HUDEP-2 (cell line): Measurements from ENCODE around the gene MYOM1.
A peak's percentile ranks its signal among the peaks of the same experiment; 100 is the strongest.
"Not testable (repeated sequence)": the region's sequence is repeated elsewhere in the genome, so short reads cannot be mapped to it uniquely, and the experiment has no call there.

Experiments used
- DNase-seq, 76 experiments: peaks; one replicate each; lab custom pipeline; 2025; ENCODE audit not compliant: unreplicated experiment in 76 of 76; lab: John Stamatoyannopoulos, UW

MYOM1 gene

DNA sequence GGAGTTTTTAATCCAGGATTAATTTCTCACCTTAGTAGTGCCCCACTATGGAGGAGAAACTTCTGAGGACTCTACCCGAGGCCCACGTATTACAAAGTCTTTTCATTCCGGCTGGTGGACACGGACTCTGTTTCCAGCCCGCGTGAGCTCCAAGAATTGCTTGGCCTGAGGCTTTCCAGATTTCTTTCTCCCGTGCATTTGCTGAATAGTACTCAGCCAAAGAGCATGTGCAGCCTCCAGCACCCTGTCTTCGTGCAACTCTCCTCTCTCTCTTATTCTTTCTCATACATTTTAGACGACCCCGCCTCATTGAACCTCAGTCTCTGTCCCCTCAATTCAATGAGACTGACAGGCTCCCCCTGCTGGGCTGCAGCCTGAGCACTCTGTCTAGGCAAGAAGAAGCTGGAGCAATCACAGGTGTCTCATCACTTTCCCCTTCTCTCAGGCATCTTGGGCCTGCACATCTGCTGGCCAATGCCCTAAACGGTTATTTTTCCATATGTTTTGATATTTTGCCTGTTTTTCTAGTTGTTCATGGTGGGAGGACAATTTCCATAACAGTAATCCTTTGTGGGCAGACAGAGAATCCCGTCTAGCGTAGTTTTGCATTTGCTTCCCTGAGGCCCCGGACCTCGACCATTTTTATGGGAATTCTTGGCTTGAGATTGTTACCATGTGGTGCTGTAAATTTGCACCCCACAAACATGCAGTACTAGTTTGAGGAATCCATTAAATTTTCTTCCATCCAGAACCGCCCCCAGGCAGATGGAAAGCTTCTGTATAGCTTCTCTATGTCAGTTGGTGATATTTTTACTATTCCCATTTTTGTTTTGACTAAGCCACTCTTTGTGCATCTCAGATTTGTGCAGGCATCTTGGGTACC is 156.7 kb downstream of the MYOM1 start:
- DNase-seq: peak in 25 of 76 experiments; percentile 1 to 56 (median 8)

DNA sequence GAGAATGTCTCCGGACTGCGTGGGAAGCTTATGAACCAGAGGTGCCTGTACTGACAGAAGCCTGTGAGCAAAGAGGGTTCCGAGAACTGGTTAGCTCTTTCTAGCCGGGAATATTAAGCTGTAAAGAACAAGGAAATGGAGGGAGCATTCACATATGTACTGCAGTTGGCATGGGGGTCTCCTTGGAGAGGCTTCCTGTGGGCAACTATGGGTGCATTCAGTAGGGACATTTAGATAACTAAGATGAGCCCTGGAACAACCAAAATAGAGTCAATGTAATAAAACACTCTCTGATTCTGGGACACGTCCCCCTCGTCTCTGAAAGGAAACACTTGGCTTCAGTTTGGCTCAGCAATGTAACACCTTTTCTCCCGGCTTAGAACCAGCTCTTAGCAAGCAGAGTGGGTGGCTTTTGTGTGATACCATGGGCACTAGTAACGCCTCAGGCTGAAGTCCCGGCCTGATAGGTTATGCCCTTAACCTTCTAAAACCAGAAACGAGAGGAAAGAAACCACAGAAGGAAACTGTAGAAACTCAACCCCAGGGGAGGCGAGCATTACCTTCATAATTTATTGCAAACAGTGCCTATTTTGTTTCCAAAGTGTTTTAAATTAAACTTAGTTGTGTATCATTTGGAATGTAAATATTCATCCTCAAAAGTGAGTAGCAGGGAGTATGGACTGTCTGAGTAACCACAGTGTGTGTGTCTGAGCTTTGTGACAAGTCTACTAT is 158.0 kb downstream of the MYOM1 start:
- DNase-seq: no peak

DNA sequence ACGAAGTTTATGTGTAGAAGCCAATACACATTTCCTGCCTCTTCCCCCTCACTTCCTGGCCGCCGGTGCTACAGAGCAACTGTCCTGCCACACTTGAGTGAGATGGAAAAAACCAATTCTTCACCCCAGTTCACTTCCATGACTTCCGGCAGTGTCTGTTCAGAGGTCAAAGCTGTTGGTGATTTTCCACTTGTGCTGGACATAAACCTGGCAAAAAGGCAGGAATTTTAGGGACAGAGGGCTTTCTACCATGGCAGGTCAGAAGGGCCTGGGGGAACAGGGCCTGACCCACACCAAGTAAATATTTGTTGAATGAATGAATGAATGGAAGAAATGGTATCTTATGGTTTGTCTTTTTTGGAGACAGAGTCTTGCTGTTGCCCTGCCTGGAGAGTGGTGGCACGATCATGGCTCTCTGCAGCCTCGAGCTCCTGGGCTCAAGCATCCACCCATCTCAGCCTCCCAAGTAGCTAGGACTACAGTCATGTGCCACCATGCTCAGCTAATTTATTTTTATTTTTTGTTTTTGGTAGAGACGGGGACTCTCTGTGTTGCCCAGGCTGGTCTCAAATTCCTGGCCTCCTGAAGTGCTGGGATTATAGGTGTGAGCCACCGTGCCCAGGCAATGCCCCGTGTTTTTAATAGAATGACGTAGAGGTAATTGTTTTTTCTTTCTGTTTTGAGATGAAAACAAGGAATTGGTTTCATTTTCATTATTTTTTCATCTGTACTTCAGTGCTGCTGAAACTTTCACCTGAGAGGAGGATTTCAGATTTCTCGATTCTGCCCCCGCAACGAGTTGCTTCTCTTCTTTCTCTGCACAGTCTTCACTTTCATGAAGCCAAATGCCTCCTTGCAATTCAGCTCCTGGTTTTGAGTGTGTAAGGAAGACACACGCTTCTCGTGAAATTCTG is 158.8 kb downstream of the MYOM1 start:
- no peak for DNase-seq

DNA sequence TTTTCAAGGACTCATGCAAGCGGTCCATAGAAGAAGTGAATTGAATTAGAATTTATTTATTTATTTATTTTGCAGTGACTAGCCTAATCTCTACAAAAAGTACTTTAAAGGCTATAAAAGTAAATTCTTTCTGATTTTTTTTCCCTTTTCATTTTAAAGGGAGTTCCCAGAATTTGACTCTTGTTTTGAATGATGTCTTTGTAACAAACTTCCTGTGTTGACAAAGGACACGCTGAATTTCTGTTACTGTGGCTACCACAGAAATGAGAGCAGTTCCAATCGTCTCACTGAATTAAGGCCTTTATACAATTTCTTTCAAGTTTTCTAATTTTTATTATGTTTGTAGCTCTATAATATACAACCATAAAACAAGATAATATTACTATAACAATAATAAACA is 160.5 kb downstream of the MYOM1 start:
- no peak for DNase-seq

DNA sequence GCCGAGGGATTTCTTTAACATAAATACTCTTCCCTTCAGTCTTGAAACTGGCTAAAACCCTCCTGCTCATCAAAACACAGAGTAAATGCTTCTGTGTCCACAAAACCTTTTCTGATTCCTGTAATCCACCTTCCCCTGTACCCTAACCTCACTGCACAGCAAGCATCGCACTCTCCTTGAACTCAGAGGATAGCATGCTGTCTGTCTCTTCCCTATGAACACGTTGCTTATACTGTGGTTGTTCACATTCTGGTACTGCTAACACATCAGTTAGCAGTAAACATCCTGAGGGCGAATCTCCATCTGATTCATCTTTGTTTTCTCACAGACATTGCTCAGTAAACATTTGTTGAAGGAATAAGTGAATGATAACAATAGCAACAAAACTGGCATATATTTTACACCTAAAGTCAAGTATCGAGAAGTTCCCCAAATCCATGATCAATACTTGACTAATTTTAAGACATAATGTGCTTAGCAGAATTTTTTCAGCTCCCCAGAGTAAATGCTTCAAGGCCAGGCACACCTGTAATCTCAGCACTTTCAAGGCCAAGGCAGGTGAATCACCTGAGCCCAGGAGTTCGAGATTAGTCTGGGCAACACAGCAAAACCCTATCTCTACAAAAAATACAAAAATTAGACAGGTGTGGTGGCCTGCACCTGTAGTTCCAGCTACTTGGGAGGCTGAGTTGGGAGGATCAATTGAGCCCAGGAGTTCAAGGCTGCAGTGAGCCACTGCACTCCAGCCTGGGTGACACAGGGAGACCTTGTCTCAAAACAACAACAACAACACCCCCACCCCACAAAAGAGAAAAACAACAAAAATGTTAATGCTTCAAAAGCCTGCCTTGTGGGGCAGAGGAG is 161.2 kb downstream of the MYOM1 start:
- DNase-seq: no peak

DNA sequence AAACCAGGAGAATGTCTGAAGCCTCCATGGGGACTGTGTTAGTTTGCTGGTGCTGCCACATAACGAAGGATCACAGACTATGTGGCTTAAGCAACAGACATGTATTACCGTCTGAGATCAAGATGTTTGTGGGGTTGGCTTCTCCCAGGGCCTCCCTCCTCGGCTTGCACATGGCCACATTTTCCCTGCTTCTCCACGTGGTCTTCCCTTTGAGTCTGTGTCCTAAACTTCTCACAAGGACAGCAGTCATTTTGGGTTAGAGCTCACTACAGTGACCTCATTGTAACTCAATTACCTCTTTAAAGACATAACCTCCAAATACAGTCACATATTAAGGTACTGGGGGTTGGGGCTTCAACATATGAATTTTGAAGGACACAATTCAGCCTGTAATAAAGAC is 162.2 kb downstream of the MYOM1 start:
- DNase-seq: no peak

DNA sequence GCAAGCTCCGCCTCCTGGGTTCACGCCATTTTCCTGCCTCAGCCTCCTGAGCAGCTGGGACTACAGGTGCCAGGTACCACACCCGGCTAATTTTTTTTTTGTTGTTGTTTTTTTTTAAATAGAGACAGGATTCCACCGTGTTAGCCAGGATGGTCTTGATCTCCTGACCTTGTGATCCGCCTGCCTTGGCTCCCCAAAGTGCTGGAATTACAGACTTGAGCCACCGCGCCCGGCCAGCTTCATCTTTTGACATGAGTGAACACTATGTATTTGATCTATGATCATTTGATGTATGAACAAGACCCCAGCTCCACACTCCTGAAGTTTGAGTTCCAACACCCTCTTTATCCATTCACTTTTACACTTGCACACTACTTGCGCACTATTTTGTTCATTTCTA is 163.5 kb downstream of the MYOM1 start:
- no peak for DNase-seq

DNA sequence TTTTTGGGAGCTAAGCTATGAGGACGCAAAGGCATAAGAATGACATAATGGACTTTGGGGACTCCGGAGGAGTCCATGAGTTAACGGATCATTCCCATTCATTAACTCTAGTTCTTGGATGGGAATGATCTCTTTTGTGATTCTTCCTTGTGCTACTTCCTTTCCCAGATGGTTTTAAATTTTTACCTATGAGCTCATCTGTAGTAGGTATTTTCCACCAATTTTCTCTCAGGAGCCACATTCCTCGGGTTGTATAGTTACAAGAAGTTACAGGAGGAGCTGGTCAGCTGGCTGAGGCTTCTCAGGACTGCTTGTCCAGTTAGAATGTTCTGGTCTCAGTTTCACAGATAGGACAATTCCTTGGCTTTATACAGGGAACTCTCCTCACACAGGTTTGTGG is 164.0 kb downstream of the MYOM1 start:
- DNase-seq: no peak

DNA sequence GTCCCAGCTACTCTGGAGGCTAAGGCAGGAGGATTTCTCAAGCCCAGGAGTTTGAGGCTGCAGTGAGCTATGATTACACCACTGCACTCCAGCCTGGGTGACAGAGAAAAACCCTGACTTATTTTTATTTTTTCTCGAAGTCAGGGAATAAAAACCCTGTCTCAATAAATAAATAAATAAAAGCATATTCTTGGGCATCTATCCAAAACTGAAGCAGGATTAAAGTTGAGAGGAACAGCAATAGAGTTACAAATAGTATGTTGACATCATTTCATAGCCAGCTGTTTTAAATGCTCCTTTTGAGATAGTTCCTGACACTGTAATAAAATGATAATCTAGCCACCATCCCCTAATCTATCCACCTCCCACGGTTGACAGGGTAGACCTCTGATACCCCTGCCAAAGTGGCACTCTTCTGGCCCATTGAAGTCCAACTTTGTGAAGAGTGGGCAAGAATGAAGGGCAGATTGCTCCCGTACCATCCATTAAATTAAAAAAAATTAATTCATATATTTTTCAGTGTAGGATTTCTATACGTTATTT is 164.5 kb downstream of the MYOM1 start:
- DNase-seq: no peak

DNA sequence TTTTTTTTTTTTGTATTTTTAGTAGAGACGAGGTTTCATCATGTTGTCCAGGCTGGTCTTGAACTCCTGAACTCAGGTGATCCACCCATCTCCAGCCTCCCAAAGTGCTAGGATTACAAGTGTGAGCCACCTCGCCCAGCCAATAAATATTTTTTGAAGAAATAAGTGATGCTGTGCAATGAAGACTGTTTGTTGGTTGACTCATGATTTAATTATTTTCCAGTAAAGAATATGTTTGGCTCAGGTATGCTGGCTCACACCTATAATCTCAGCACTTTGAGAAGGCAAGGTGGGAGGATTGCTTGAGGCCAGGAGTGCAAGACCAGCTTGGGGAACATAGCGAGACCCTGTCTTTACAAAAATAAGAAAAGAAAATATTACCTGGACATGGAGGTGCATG is 165.0 kb downstream of the MYOM1 start:
- no peak for DNase-seq

DNA sequence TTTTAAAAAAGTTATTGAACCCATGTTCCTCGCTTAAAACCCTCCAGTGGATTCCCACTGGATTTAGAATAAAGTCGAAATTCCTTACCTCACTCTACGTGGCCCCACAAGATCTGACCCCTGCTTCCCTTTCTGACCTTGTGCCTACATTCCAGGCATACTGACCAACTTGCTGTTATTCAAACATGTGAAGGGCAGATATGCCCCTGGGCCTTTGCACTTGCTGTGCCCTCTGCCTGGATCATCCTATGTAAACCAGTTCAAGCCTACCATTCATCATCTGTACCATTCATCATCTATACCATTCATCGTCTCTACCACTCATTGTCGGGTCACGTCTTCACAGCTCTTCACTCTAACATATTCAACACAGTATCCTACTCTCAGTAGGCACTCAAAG is 165.6 kb downstream of the MYOM1 start:
- DNase-seq: no peak

DNA sequence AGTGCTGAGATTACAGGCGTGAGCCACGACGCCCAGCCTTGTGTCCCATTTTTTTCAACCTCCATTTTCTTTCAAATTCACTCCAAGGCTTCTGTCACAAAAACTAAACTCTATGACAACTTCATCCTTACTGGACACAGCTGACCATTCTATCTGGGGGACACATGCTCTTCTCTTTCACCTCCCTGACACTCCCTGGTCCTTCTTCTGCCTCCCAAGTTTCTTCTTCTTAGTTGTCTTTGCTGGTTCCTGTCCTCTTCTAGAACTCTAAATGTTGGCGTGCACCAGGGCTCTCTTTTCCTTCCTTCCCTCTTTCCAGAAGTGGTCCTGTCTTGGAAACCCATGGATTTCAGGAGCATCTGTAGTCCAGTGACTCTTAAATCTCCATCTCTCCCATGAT is 166.7 kb downstream of the MYOM1 start:
- DNase-seq: no peak

DNA sequence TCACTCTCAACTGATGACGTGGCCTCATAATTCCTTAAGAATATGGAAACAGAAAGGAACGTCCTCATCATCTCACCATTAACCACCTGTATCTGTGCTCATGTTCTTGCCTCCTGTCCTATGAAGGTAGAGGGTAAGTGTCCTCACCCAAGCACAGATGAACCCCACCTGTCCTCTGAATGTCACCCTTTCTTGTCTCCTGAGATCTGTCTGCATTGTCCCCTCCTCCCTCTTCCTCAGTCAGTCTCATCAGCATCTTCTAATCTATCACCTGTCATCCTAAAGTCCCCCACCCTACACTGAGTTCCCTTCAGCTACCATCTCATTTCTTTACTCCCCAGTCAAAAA is 167.4 kb downstream of the MYOM1 start:
- no peak for DNase-seq

DNA sequence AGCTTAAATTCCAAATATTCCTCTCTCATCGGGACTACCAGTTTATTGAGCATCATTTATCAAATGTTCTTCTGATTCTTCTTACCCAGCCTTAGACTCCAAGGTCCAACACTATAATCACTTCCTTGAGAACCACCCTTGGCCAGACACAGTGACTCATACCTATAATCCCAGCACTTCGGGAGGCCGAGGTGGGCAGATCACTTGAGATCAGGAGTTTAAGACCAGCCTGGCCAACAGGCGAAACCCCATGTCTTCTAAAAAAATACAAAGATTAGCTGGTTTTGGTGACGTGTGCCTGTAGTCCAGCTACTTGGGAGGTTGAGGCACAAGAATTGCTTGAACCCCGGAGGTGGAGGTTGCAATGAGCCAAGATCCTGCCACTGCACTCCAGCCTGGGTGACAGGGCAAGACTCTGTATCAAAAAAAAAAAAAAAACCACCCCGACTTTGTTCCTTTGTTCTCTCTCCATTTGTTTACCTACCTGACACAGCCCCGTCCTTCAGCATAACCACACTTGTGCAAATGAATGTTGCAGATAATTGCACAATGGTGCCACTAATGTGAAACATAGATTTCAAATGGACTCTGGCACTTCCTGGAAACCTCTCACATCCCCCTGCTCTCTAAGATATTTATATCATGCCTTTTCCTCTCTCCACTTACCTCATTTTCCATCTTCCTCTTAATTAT is 167.9 kb downstream of the MYOM1 start:
- no peak for DNase-seq

DNA sequence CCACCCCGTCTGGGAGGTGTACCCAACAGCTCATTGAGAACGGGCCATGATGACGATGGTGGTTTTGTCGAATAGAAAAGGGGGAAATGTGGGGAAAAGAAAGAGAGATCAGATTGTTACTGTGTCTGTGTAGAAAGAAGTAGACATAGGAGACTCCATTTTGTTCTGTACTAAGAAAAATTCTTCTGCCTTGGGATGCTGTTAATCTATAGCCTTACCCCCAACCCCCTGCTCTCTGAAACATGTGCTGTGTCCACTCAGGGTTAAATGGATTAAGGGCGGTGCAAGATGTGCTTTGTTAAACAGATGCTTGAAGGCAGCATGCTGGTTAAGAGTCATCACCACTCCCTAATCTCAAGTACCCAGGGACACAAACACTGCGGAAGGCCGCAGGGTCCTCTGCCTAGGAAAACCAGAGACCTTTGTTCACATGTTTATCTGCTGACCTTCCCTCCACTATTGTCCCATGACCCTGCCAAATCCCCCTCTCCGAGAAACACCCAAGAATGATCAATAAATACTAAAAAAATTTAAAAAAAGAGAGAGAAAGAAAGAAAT is 169.8 kb downstream of the MYOM1 start:
- DNase-seq: not testable (repeated sequence)

DNA sequence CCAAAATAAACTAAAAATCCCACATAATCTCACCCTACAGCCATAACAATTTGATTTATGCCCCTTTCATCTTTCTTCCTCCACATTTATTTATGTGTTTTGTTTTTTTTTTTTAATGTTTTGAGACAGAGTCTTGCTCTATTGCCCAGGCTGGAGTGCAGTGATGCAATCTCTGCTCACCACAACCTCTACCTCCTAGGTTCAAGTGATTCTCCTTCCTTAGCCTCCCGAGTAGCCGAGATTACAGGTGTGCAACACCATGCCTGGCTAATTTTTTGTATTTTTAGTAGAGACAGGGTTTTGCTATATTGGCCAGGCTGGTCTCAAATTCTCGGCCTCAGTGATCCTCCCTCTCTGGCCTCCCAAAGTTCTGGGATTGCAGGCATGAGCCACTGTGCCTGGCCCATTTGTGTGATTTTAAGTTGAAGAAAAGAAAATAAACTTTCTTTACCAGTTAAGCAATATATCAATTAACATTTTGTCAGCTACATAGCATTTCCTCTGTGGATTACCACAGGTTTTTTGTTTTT is 170.9 kb downstream of the MYOM1 start:
- no peak for DNase-seq

DNA sequence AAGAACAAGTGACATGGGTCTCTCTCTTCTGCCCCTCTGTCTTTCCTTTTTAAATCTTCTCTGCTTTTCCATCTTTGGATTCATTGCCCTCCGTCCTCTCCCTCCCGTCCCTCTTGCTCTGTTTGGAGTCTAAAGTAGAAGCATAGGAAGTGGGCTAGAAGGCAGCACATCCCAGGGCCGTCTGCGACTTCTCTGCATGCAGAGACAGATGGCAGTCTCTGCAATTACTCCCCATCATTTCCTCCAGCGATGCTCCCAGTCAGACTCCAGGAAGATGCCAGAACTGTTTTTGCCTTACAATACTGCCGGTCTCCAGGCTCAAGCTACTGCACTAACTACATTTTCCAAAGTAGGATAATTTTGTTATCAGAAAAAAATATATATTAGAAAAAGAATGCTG is 171.6 kb downstream of the MYOM1 start:
- DNase-seq: no peak

DNA sequence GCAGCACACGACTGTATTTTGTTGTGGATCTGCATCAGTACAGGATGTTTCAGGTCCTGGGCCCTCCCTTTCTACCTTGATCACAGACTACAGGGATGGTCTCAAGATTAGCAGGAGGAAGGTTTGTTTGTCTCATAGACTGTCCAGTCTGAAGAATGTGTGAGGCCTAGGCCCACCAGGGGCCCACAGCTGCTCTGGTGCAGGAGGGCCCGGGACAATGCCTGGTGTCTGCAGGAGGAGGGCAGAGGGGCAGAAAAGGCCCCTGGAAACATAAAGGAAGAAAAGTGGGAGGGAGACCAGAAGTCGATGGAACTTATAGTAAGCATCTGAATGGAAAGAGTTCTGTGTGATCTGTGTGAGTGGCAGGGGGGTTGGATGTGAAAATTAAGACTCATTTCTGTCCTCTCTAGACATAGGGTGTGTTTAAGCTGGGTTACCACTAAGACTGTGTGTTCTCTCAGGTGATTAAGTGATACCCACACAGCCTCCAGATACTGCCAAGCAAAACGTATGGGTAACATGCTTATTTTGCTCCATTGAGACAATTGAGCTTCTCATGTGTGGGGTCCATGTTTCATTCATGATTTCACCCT is 173.5 kb downstream of the MYOM1 start:
- no peak for DNase-seq
